ENCODE results near the gene S100A5.
"Not testable (repeated sequence)": the region's sequence is repeated elsewhere in the genome, so short reads cannot be mapped to it uniquely, and the experiment has no call there.

GRCh38 chr1:153575497-153575896, 34.8 kb upstream of the S100A5 start:
- TF ChIP-seq, protein P1, sequence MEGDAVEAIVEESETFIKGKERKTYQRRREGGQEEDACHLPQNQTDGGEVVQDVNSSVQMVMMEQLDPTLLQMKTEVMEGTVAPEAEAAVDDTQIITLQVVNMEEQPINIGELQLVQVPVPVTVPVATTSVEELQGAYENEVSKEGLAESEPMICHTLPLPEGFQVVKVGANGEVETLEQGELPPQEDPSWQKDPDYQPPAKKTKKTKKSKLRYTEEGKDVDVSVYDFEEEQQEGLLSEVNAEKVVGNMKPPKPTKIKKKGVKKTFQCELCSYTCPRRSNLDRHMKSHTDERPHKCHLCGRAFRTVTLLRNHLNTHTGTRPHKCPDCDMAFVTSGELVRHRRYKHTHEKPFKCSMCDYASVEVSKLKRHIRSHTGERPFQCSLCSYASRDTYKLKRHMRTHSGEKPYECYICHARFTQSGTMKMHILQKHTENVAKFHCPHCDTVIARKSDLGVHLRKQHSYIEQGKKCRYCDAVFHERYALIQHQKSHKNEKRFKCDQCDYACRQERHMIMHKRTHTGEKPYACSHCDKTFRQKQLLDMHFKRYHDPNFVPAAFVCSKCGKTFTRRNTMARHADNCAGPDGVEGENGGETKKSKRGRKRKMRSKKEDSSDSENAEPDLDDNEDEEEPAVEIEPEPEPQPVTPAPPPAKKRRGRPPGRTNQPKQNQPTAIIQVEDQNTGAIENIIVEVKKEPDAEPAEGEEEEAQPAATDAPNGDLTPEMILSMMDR (IDR thresholded peaks at IDR 0.05; ENCODE audit: control extremely low read depth in 1 of 3, insufficient read depth in 1 of 3, low read depth in 1 of 3, low read length in 3 of 3): not testable (repeated sequence)
- not testable (repeated sequence) for TF ChIP-seq EP300 (IDR thresholded peaks at IDR 0.05; ENCODE audit: borderline replicate concordance in 1 of 2, low read depth in 2 of 2, low read length in 2 of 2); POLR2A (IDR thresholded peaks at IDR 0.05; ENCODE audit: control extremely low read depth in 1 of 2, low read depth in 2 of 2, low read length in 2 of 2); HDAC2 (IDR thresholded peaks at IDR 0.05; ENCODE audit: borderline replicate concordance in 1 of 2, low read depth in 2 of 2, low read length in 2 of 2); POLR2AphosphoS5 (IDR thresholded peaks at IDR 0.05; ENCODE audit: low read depth, low read length); TBP (IDR thresholded peaks at IDR 0.05; ENCODE audit: low read depth, low read length)

All from H1 (cell line).